ENCODE results near the gene INSYN1. TPM values are rescaled to one million over a fixed set of nuclear protein-coding genes. Genes with fewer than 3 reads are reported as not detected.

The INSYN1 gene
- total and polyA plus RNA-seq, 10 of the 15 experiments (the other 5 are each of a cell fraction or from before 2014, with no cell fraction given), result not detected

GRCh38 chr15:73695773-73696640, 57.1 kb downstream of the INSYN1 start:
- no peaks in the 10 kb centered on the region for H3K36me3 ChIP-seq (ENCODE audit: control insufficient read depth in 2 of 2, insufficient read depth in 2 of 2, low read length in 1 of 2)
- no peaks in the 10 kb centered on the region for H3K79me2 ChIP-seq (ENCODE audit: control insufficient read depth, insufficient read depth, low read length)
- H3K9me3 ChIP-seq (replicated peaks; ENCODE audit: control insufficient read depth, insufficient read depth, low read length), result no peaks in the 10 kb centered on the region
- CTCF ChIA-PET, result interaction anchor here (1.1 to 12.5 kb wide), 4 partner anchors 17 to 61 kb away, joined by 4 to 216 read pairs (median 56); partner anchors contain the start of gene NPTN
- no peak overlapping the region for H2AFZ ChIP-seq (ENCODE audit: control insufficient read depth, low read depth, low read length)
- intact Hi-C loops (cut with micrococcal nuclease; ENCODE audit: unreplicated experiment), result no loop called here
- no peak for TF ChIP-seq NKRF (conservative IDR thresholded peaks at IDR 0.05)
- TF ChIP-seq RELA (IDR thresholded peaks at IDR 0.05; ENCODE audit: borderline replicate concordance, partially characterized antibody), result no peak
- no peak for TF ChIP-seq MTA3 (IDR thresholded peaks at IDR 0.05; ENCODE audit: borderline replicate concordance, low read length)
- no peak for TF ChIP-seq CTCF (IDR thresholded peaks at IDR 0.05 in 2 of 3, conservative IDR thresholded peaks at IDR 0.05 in 1 of 3; ENCODE audit: control insufficient read depth in 2 of 3, extremely low read depth in 1 of 3, insufficient read depth in 1 of 3, low read depth in 3 of 3, low read length in 3 of 3)
- TF ChIP-seq E4F1 (IDR thresholded peaks at IDR 0.05; ENCODE audit: borderline replicate concordance, partially characterized antibody), result no peak
- no peak for TF ChIP-seq TAF1 (IDR thresholded peaks at IDR 0.05; ENCODE audit: borderline replicate concordance, low read depth, low read length)
- no peak for TF ChIP-seq ZNF622 (IDR thresholded peaks at IDR 0.05)
- H3K27ac ChIP-seq (ENCODE audit: control insufficient read depth, insufficient read depth), result no peak overlapping the region
- SMC1A ChIA-PET (ENCODE audit: uncharacterized antibody, unreplicated experiment), result interaction anchor here (5.2 kb wide), 1 partner anchor 59 kb away, joined by 48 read pairs; no protein-coding TSS in a partner anchor
- no peaks in the 10 kb centered on the region for H4K20me1 ChIP-seq (ENCODE audit: control insufficient read depth, insufficient read depth)
- no peak for DNase-seq (ENCODE audit: low read depth, low spot score)
- no peak for ATAC-seq
- peaks cover 10% of the 10 kb centered on the region for H3K4me1 ChIP-seq (ENCODE audit: control insufficient read depth, insufficient read depth, low read length)
- no peak overlapping the region for H3K9ac ChIP-seq (ENCODE audit: control insufficient read depth, insufficient read depth, low read length)
- WGBS (ENCODE audit: insufficient coverage, insufficient replicate concordance, low lambda C conversion rate, missing lambda C conversion rate), result 62% methylated on average over 14 of the region's 16 CpGs
- H3K4me3 ChIP-seq, result no peak overlapping the region
- BruUV-seq (replicated peaks), result no TSS peak
- no peak overlapping the region for H3K4me2 ChIP-seq (ENCODE audit: control insufficient read depth, insufficient read depth)
- POLR2A ChIA-PET, result no interaction called here
- H3K27me3 ChIP-seq (replicated peaks in 1 of 2; ENCODE audit: control insufficient read depth in 2 of 2, insufficient read depth in 2 of 2, low read length in 1 of 2), result no peaks in the 10 kb centered on the region
- in situ Hi-C loops (cut with MboI), result loop anchor here (5.0 to 10.0 kb wide), 3 partner anchors 59 to 391 kb away; no protein-coding TSS in a partner anchor
- RAD21 ChIA-PET (ENCODE audit: unreplicated experiment), result interaction anchor here (1.2 to 1.7 kb wide), 2 partner anchors 59 to 60 kb away, joined by 3 to 4 read pairs; no protein-coding TSS in a partner anchor
- FAIRE-seq, result no peak

Measured in GM12878 (cell line).